Neural progenitor cell (in vitro differentiated cells): ENCODE data around the gene GTPBP3.

Source experiments
- EZH2 ChIP-seq: fragments of 200-600 bp; sonication (generic); IDR thresholded peaks from 2 replicates; pipeline ENCODE4 v1.6.1; 2017; ENCODE audit warnings: antibody characterized with exemption, mild to moderate bottlenecking, moderate library complexity
- EZH2phosphoT487 ChIP-seq: fragments of 200-600 bp; sonication (generic); IDR thresholded peaks from 2 replicates; pipeline ENCODE4 v1.6.1; 2017; ENCODE audit warnings: antibody characterized with exemption

- TF ChIP-seq EZH2 (no peak), EZH2phosphoT487 (no peak)
Observed at GRCh38 chr19:17365361-17365760, 28.0 kb downstream of the GTPBP3 start.
